Ovary (tissue), 3 donors: ENCODE data around the gene ATP5F1E.

Source experiments
- POLR2A ChIP-seq: fragments of 450-650 bp; IDR thresholded peaks from one replicate; pipeline ENCODE4 v1.6.1; 2017; ENCODE audit warnings: antibody characterized with exemption, mild to moderate bottlenecking, moderate library complexity
- TF ChIP-seq, protein P1 (sequence below), 3 donors: fragments of 450-650 bp in 2 of 3; fragments of 200-600 bp in 1 of 3; IDR thresholded peaks; one replicate each; pipeline versions ENCODE4 v1.5.1 to v1.8.0; 2016 to 2022; ENCODE audit warnings: antibody characterized with exemption in 3 of 3, mild to moderate bottlenecking in 1 of 3
- donor health status: DM: no; HTN: no; CAD: no.

DNA sequence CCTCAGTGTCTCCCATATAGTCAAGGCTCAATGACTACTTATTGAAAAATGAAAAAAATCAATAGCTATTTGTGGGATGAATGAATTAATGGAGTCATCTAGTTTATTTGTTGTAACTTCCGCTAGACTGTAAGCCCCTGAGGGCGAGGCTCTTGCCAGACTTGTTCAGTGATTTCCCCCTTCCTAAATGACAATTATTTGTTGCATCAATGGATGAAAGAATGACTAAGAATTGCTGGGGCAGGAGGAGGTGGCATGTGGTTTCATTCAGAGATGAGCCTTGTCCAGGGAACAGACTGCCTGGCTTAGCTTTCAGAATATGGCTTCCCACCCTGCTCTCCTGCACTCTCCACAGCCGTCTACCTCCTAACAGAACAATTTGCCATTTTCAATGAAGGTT, 11.6 kb upstream of the ATP5F1E start:
- TF ChIP-seq POLR2A, result no peak
- TF ChIP-seq, protein P1, sequence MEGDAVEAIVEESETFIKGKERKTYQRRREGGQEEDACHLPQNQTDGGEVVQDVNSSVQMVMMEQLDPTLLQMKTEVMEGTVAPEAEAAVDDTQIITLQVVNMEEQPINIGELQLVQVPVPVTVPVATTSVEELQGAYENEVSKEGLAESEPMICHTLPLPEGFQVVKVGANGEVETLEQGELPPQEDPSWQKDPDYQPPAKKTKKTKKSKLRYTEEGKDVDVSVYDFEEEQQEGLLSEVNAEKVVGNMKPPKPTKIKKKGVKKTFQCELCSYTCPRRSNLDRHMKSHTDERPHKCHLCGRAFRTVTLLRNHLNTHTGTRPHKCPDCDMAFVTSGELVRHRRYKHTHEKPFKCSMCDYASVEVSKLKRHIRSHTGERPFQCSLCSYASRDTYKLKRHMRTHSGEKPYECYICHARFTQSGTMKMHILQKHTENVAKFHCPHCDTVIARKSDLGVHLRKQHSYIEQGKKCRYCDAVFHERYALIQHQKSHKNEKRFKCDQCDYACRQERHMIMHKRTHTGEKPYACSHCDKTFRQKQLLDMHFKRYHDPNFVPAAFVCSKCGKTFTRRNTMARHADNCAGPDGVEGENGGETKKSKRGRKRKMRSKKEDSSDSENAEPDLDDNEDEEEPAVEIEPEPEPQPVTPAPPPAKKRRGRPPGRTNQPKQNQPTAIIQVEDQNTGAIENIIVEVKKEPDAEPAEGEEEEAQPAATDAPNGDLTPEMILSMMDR (IDR thresholded peaks at IDR 0.05), result no peak
